Measurements from ENCODE around the gene RXFP1.

Gene RXFP1

GRCh38 chr4:158521484-158522088 is at the start of gene RXFP1:
Gene RXFP1 (plus strand): TSS chr4:158521882. CDS start chr4:158521977, 95 bp downstream.
- Histone ChIP-seq H3K27ac (ENCODE audit: low read length) (no peak within 1 kb of the TSS), H2AFZ (ENCODE audit: low read depth, low read length) (no peak within 1 kb of the TSS), H4K20me1 (ENCODE audit: insufficient read depth, low read length) (no peaks in the 10 kb centered on the region), H3K4me3 (ENCODE audit: low read depth in 1 of 2, low read length in 2 of 2) (no peak within 1 kb of the TSS), H3K9me3 (ENCODE audit: insufficient read depth, low read length, severe bottlenecking) (no peaks in the 10 kb centered on the region), H3K4me1 (ENCODE audit: insufficient read depth, low read length) (no peaks in the 10 kb centered on the region), H3K27me3 (ENCODE audit: insufficient read depth, low read length, poor library complexity) (no peaks in the 10 kb centered on the region), H3K9ac (ENCODE audit: low read depth, low read length) (no peak within 1 kb of the TSS), H3K36me3 (ENCODE audit: insufficient read depth, low read length) (no peaks in the 10 kb centered on the region), H3K4me2 (ENCODE audit: insufficient read depth, low read length) (no peak within 1 kb of the TSS), H3K79me2 (ENCODE audit: insufficient read depth, low read length) (no peaks in the 10 kb centered on the region)
- no peak for ATAC-seq (ENCODE audit: insufficient read depth, low read depth)
- DNase-seq = no peak
- TF ChIP-seq CTCF (IDR thresholded peaks at IDR 0.05; ENCODE audit: borderline replicate concordance, extremely low read depth, low read length, poor library complexity, severe bottlenecking) (no peak), EZH2 (IDR thresholded peaks at IDR 0.05; ENCODE audit: borderline replicate concordance, low read depth, low read length, severe bottlenecking) (no peak)

DNA sequence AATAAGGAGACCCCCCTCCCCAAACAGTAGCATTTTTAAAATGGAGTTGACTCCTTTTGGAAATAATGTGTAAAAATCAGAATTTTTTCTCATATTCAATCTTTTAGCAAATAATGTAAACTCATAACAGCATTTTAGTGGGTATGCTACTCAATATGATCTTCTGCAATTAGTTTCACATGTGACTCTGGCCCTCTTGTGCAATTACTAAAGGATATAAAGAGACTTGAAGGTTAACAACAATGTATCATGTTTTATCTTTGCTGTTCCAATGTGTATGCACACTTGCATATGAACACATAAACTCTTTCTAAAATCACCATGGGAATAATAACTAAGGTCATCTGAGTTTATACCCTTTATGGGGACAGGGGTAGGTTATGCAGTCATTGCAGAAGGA is 39.9 kb upstream of the RXFP1 start:
- DNase-seq (no peak), ATAC-seq (ENCODE audit: insufficient read depth, low read depth) (no peak)
- Histone ChIP-seq H3K9ac (ENCODE audit: low read depth, low read length) (no peak overlapping the region), H4K20me1 (ENCODE audit: insufficient read depth, low read length) (no peaks in the 10 kb centered on the region), H3K79me2 (ENCODE audit: insufficient read depth, low read length) (no peaks in the 10 kb centered on the region), H2AFZ (ENCODE audit: low read depth, low read length) (no peak overlapping the region), H3K4me2 (ENCODE audit: insufficient read depth, low read length) (no peak overlapping the region), H3K4me3 (ENCODE audit: low read depth in 1 of 2, low read length in 2 of 2) (no peak overlapping the region), H3K27ac (ENCODE audit: low read length) (no peak overlapping the region), H3K36me3 (ENCODE audit: insufficient read depth, low read length) (no peaks in the 10 kb centered on the region), H3K27me3 (ENCODE audit: insufficient read depth, low read length, poor library complexity) (no peaks in the 10 kb centered on the region), H3K9me3 (ENCODE audit: insufficient read depth, low read length, severe bottlenecking) (no peaks in the 10 kb centered on the region), H3K4me1 (ENCODE audit: insufficient read depth, low read length) (no peaks in the 10 kb centered on the region)
- TF ChIP-seq EZH2 (IDR thresholded peaks at IDR 0.05; ENCODE audit: borderline replicate concordance, low read depth, low read length, severe bottlenecking) (no peak), CTCF (IDR thresholded peaks at IDR 0.05; ENCODE audit: borderline replicate concordance, extremely low read depth, low read length, poor library complexity, severe bottlenecking) (no peak)

DNA sequence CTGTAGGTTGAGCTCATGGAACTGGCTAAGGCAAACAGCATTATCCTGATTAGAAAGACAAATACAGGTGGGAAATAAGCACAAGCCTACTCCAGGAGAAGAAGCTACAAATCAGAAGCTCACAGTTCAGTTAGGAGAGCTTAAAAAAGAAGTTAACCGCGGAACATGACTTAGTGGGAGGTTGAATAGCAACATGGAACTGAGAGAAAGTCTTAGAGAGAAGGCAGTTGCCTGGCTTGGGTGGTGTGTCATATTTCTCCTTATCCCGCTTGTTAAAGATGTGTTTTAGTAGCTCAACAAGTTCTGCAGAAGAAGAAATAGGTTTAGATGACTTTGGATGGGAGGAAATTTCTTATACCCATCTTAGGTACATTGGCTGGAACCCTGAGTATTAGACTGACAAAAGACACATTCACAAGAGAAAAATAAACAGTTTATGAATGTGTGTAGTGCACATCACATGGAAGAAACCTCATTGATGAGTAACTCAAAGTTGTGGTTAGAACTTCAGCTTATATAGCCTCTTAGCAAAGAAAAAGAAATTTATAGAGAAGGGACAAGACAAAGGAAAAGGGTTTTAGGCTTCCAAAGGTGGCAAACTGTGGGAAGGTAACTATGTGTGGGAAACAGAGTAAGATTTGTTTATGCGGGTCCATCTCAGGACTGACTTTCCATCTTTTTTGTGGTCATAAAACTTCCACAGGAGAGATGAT is 37.4 kb upstream of the RXFP1 start:
- Histone ChIP-seq H3K4me2 (ENCODE audit: insufficient read depth, low read length) (no peak overlapping the region), H3K36me3 (ENCODE audit: insufficient read depth, low read length) (no peaks in the 10 kb centered on the region), H3K79me2 (ENCODE audit: insufficient read depth, low read length) (no peaks in the 10 kb centered on the region), H3K4me3 (ENCODE audit: low read depth in 1 of 2, low read length in 2 of 2) (no peak overlapping the region), H3K9ac (ENCODE audit: low read depth, low read length) (no peak overlapping the region), H3K27ac (ENCODE audit: low read length) (no peak overlapping the region), H4K20me1 (ENCODE audit: insufficient read depth, low read length) (no peaks in the 10 kb centered on the region), H3K27me3 (ENCODE audit: insufficient read depth, low read length, poor library complexity) (no peaks in the 10 kb centered on the region), H3K9me3 (ENCODE audit: insufficient read depth, low read length, severe bottlenecking) (no peaks in the 10 kb centered on the region), H3K4me1 (ENCODE audit: insufficient read depth, low read length) (no peaks in the 10 kb centered on the region), H2AFZ (ENCODE audit: low read depth, low read length) (no peak overlapping the region)
- DNase-seq (no peak), ATAC-seq (ENCODE audit: insufficient read depth, low read depth) (no peak)
- TF ChIP-seq EZH2 (IDR thresholded peaks at IDR 0.05; ENCODE audit: borderline replicate concordance, low read depth, low read length, severe bottlenecking) = no peak
- no peak for TF ChIP-seq CTCF (IDR thresholded peaks at IDR 0.05; ENCODE audit: borderline replicate concordance, extremely low read depth, low read length, poor library complexity, severe bottlenecking)

All from DND-41 (cell line).